GM23338 (cell line): Measurements from ENCODE around the gene PHKB.

ENCODE experiments used
- CREB1 ChIP-seq: fragments of 250-450 bp; sonication (Bioruptor Pico); IDR thresholded peaks from 2 replicates; pipeline ENCODE4 v1.5.0; 2020; ENCODE audit warnings: low read depth, mild to moderate bottlenecking, moderate library complexity
- CTCF ChIP-seq, 2 experiments: fragments of 200-600 bp in 1 of 2; sonication (generic) in 1 of 2; conservative IDR thresholded peaks; 2 replicates each; pipeline versions ENCODE4 v1.5.1 to v1.6.1; 2016 to 2017; ENCODE audit warnings: antibody characterized with exemption in 2 of 2, low read depth in 2 of 2, mild to moderate bottlenecking in 2 of 2, moderate library complexity in 1 of 2
- ETS1 ChIP-seq: IDR thresholded peaks from 2 replicates; pipeline ENCODE4 v1.6.1; 2016; ENCODE audit warnings: antibody characterized with exemption
- EZH2 ChIP-seq: fragments of 200-600 bp; sonication (generic); IDR thresholded peaks from one replicate; pipeline ENCODE4 v1.8.0; 2017; ENCODE audit warnings: antibody characterized with exemption, mild to moderate bottlenecking, low read depth; ENCODE audit not compliant: unreplicated experiment
- EZH2phosphoT487 ChIP-seq: fragments of 200-600 bp; sonication (generic); IDR thresholded peaks from one replicate; pipeline ENCODE4 v1.8.1; 2018; ENCODE audit warnings: antibody characterized with exemption; ENCODE audit not compliant: unreplicated experiment
- JUNB ChIP-seq: IDR thresholded peaks from one replicate; pipeline ENCODE4 v1.6.1; 2016; ENCODE audit warnings: antibody characterized with exemption; ENCODE audit not compliant: unreplicated experiment
- NANOG ChIP-seq: IDR thresholded peaks from 2 replicates; pipeline ENCODE4 v1.6.1; 2016; ENCODE audit warnings: antibody characterized with exemption, borderline replicate concordance
- POLR2AphosphoS5 ChIP-seq: IDR thresholded peaks from 2 replicates; pipeline ENCODE4 v1.6.1; 2016; ENCODE audit warnings: antibody characterized with exemption, low read depth
- REST ChIP-seq: IDR thresholded peaks from one replicate; pipeline ENCODE4 v1.6.1; 2018; ENCODE audit warnings: antibody characterized with exemption; ENCODE audit not compliant: unreplicated experiment
- STAT1 ChIP-seq: IDR thresholded peaks from one replicate; pipeline ENCODE4 v1.6.1; 2016; ENCODE audit warnings: antibody characterized with exemption; ENCODE audit not compliant: unreplicated experiment
- ZNF114 ChIP-seq: fragments of 250-450 bp; sonication (Bioruptor Pico); IDR thresholded peaks from 2 replicates; pipeline ENCODE4 v1.5.0; 2020; ENCODE audit warnings: mild to moderate bottlenecking, moderate library complexity
- ZNF331 ChIP-seq: fragments of 250-450 bp; sonication (Bioruptor Pico); IDR thresholded peaks from 2 replicates; pipeline ENCODE4 v1.5.0; 2020; ENCODE audit warnings: low read depth, mild to moderate bottlenecking, moderate library complexity
- ZNF462 ChIP-seq: fragments of 250-450 bp; sonication (Bioruptor Pico); IDR thresholded peaks from 2 replicates; pipeline ENCODE4 v1.5.0; 2020; ENCODE audit warnings: mild to moderate bottlenecking, moderate library complexity

GRCh38 chr16:47460711-47461597 is at the start of gene PHKB, which contains the start of gene ITFG1:
- TF ChIP-seq EZH2 (no peak), CTCF (conservative IDR thresholded peaks at IDR 0.05; ENCODE audit: low read depth in 2 of 2) (no peak), EZH2phosphoT487 (no peak), NANOG (no peak), JUNB (no peak), ZNF331 (CRISPR knock-in tag) (no peak), POLR2AphosphoS5 (peak; percentile 62), REST (no peak), ETS1 (0 out of 2 replicates have a peak, but pooled peaks have one; percentile 31), CREB1 (CRISPR knock-in tag) (no peak), ZNF114 (CRISPR knock-in tag) (no peak), STAT1 (no peak), ZNF462 (CRISPR knock-in tag) (no peak)
